Neural progenitor cell (in vitro differentiated cells): ENCODE data around the gene EXOC4. TPM values are rescaled to one million over a fixed set of nuclear protein-coding genes. Genes with fewer than 3 reads are reported as not detected.

Source experiments
- DNase-seq: peaks from one replicate; pipeline ENCODE4 v3.0.0-alpha.2; 2016; ENCODE audit warnings: low spot score
- H2AFZ ChIP-seq: fragments of 200-600 bp; sonication (generic); replicated peaks from 2 replicates; pipeline ENCODE4 v1.6.1; 2016; ENCODE audit warnings: antibody characterized with exemption
- H3F3A ChIP-seq: fragments of 200-600 bp; sonication (generic); 2 replicates; pipeline ENCODE4 v1.6.1; 2016; ENCODE audit warnings: antibody characterized with exemption, low read depth
- H3K27ac ChIP-seq: fragments of 200-600 bp; sonication (generic); 2 replicates; pipeline ENCODE4 v1.5.1; 2016; ENCODE audit warnings: mild to moderate bottlenecking
- H3K27me3 ChIP-seq: fragments of 200-600 bp; sonication (generic); 2 replicates; pipeline ENCODE4 v1.6.1; 2016; ENCODE audit warnings: mild to moderate bottlenecking, moderate library complexity
- H3K36me3 ChIP-seq: fragments of 200-600 bp; sonication (generic); 2 replicates; pipeline ENCODE4 v1.5.1; 2016
- H3K4me1 ChIP-seq: fragments of 200-600 bp; sonication (generic); 2 replicates; pipeline ENCODE4 v1.6.1; 2016; ENCODE audit warnings: mixed run types
- H3K4me2 ChIP-seq: fragments of 200-600 bp; sonication (generic); 2 replicates; pipeline ENCODE4 v1.6.1; 2016
- H3K4me3 ChIP-seq: fragments of 200-600 bp; sonication (generic); 2 replicates; pipeline ENCODE4 v1.5.1; 2016
- H3K79me2 ChIP-seq: fragments of 200-600 bp; sonication (generic); 2 replicates; pipeline ENCODE4 v1.6.1; 2016; ENCODE audit warnings: low read depth
- H3K9ac ChIP-seq: fragments of 200-600 bp; sonication (generic); 2 replicates; pipeline ENCODE4 v1.6.1; 2016
- H3K9me3 ChIP-seq: fragments of 200-600 bp; sonication (generic); 2 replicates; pipeline ENCODE4 v1.5.1; 2016; ENCODE audit warnings: low read depth
- H4K20me1 ChIP-seq: fragments of 200-600 bp; sonication (generic); 2 replicates; pipeline ENCODE4 v1.6.1; 2016; ENCODE audit warnings: low read depth
- H3K27ac Mint-ChIP-seq: 3 replicates; pipeline ENCODE4 v1.8.0; 2021; ENCODE audit warnings: mixed read lengths
- H3K27me3 Mint-ChIP-seq: 2 replicates; pipeline ENCODE4 v1.8.0; 2022; ENCODE audit warnings: low read depth, mild to moderate bottlenecking, inconsistent platforms, moderate library complexity, mixed read lengths; ENCODE audit not compliant: insufficient read depth
- H3K36me3 Mint-ChIP-seq: 3 replicates; pipeline ENCODE4 v1.8.0; 2021; ENCODE audit warnings: mixed read lengths
- H3K4me1 Mint-ChIP-seq: 3 replicates; pipeline ENCODE4 v1.8.0; 2021; ENCODE audit warnings: mixed read lengths
- H3K4me3 Mint-ChIP-seq: 3 replicates; pipeline ENCODE4 v1.8.0; 2021; ENCODE audit warnings: mild to moderate bottlenecking, moderate library complexity, mixed read lengths
- H3K9me3 Mint-ChIP-seq: 3 replicates; pipeline ENCODE4 v1.8.0; 2020; ENCODE audit warnings: mixed read lengths
- EZH2 ChIP-seq: fragments of 200-600 bp; sonication (generic); IDR thresholded peaks from 2 replicates; pipeline ENCODE4 v1.6.1; 2017; ENCODE audit warnings: antibody characterized with exemption, mild to moderate bottlenecking, moderate library complexity
- EZH2phosphoT487 ChIP-seq: fragments of 200-600 bp; sonication (generic); IDR thresholded peaks from 2 replicates; pipeline ENCODE4 v1.6.1; 2017; ENCODE audit warnings: antibody characterized with exemption
- total RNA-seq: library from RNA; depleted of rRNA; stranded (reverse); fragments of >200 nt; gene quantifications from 2 replicates; pipeline ENCODE4 v1.2.3, GENCODE V29; 2015; ENCODE audit warnings: low replicate concordance
- TF ChIP-seq, protein P1 (sequence below): fragments of 200-600 bp; sonication (generic); IDR thresholded peaks from 2 replicates; pipeline ENCODE4 v1.5.1; 2017; ENCODE audit warnings: antibody characterized with exemption, mild to moderate bottlenecking

Gene EXOC4
- total RNA-seq, 1 donor from 2014 or later, result 129 TPM

DNA sequence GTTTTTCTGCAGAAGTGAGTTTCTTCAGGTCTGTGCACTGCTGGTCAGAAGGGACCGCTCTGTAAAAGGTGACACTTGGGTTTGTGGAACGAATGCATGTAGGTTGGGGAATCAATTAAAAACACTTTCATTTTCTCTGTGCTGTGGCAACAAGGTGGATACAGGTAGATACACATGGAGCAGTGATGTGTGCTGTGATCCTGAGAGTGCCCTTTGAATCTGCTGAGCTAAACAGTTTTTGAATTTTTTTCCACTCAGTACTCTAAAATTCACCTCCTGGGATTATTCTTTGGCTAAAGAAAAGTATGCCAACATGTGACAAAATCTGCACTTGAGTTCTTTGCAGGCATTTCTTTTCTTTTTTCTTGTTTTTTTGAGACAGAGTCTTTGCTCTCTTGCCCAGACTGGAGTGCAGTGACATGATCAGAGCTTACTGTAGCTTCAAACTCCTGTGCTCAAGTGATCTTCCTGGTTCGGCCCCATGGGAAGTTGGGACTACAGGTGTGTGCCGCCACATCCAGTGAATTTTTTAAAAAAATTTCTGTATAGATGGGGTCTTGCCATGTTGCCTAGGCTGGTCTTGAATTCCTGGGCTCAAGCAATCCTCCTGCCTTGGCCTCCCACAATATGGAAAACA is 338.9 kb downstream of the EXOC4 start:
- Histone ChIP-seq H3K27me3 (no peaks in the 10 kb centered on the region), H3K9me3 (no peaks in the 10 kb centered on the region), H3K4me1 (peaks cover 3% of the 10 kb centered on the region), H3K4me3 (no peak overlapping the region), H3K79me2 (no peaks in the 10 kb centered on the region), H3K9ac (no peak overlapping the region), H4K20me1 (no peaks in the 10 kb centered on the region), H2AFZ (no peak overlapping the region), H3K27ac (no peak overlapping the region), H3K4me2 (no peak overlapping the region), H3F3A (no peaks in the 10 kb centered on the region), H3K36me3 (no peaks in the 10 kb centered on the region)
- no peaks in the 10 kb centered on the region for H3K9me3 Mint-ChIP-seq
- no peak for DNase-seq
- H3K27ac Mint-ChIP-seq, result no peak overlapping the region
- no peak overlapping the region for H3K4me3 Mint-ChIP-seq
- no peaks in the 10 kb centered on the region for H3K4me1 Mint-ChIP-seq
- H3K27me3 Mint-ChIP-seq, result no peaks in the 10 kb centered on the region
- no peak for TF ChIP-seq EZH2
- no peaks in the 10 kb centered on the region for H3K36me3 Mint-ChIP-seq

DNA sequence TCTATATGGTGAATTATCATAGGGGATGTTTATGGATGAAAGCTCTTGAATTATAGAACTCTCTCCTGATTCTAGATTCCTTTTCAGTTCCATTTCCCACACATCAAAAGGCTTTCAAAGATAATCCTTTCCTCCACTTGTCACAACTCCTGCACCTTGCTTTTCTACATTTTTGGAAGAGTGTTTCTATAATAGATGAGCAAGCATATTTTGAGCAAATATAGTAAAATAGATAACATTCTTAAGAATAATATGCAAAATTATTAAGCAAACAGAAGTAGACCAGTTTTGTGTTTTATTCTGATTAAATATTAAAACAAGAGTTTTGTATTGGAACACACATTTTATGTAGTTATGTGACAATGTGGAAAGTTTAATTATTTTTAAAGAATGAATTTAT is 340.7 kb downstream of the EXOC4 start:
- no peaks in the 10 kb centered on the region for H3F3A ChIP-seq
- Mint-ChIP-seq H3K4me3 (no peak overlapping the region), H3K36me3 (no peaks in the 10 kb centered on the region), H3K27me3 (no peaks in the 10 kb centered on the region), H3K27ac (no peak overlapping the region), H3K9me3 (no peaks in the 10 kb centered on the region), H3K4me1 (no peaks in the 10 kb centered on the region)
- no peaks in the 10 kb centered on the region for H3K36me3 ChIP-seq
- H3K9me3 ChIP-seq, result no peaks in the 10 kb centered on the region
- no peaks in the 10 kb centered on the region for H3K79me2 ChIP-seq
- TF ChIP-seq EZH2 (no peak), EZH2phosphoT487 (no peak)
- TF ChIP-seq, protein P1, sequence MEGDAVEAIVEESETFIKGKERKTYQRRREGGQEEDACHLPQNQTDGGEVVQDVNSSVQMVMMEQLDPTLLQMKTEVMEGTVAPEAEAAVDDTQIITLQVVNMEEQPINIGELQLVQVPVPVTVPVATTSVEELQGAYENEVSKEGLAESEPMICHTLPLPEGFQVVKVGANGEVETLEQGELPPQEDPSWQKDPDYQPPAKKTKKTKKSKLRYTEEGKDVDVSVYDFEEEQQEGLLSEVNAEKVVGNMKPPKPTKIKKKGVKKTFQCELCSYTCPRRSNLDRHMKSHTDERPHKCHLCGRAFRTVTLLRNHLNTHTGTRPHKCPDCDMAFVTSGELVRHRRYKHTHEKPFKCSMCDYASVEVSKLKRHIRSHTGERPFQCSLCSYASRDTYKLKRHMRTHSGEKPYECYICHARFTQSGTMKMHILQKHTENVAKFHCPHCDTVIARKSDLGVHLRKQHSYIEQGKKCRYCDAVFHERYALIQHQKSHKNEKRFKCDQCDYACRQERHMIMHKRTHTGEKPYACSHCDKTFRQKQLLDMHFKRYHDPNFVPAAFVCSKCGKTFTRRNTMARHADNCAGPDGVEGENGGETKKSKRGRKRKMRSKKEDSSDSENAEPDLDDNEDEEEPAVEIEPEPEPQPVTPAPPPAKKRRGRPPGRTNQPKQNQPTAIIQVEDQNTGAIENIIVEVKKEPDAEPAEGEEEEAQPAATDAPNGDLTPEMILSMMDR, result no peak
- no peak overlapping the region for H3K4me3 ChIP-seq
- H4K20me1 ChIP-seq, result no peaks in the 10 kb centered on the region
- no peak overlapping the region for H3K27ac ChIP-seq
- H3K9ac ChIP-seq, result no peak overlapping the region
- H3K27me3 ChIP-seq, result no peaks in the 10 kb centered on the region
- peaks cover 3% of the 10 kb centered on the region for H3K4me1 ChIP-seq
- H2AFZ ChIP-seq, result no peak overlapping the region
- H3K4me2 ChIP-seq, result no peak overlapping the region
- DNase-seq, result no peak

DNA sequence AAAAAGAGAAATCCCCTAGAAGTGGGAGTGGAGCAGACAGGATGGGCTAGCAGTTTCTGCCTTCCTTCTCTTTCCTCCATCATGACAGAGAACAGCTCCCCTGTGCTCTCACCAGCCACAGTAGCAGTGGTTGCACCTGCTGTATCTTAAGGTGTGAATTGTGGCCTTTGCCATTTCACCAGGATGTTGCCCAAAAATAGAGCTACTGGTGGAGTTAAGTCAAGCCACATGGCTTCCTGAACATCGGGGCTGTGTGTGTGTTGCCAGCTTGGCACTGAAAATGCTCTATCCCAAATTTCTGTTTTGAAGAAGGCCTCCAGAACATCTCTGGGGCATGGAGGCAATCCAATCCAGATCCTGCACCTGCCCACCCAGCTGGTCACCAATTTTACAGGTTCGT is 348.7 kb downstream of the EXOC4 start:
- Histone ChIP-seq H3K4me1 (no peaks in the 10 kb centered on the region), H3K27me3 (no peaks in the 10 kb centered on the region), H3K9ac (no peak overlapping the region), H3K4me2 (no peak overlapping the region), H3K79me2 (no peaks in the 10 kb centered on the region), H2AFZ (no peak overlapping the region), H3K9me3 (no peaks in the 10 kb centered on the region), H3K27ac (no peak overlapping the region), H4K20me1 (peaks cover 8% of the 10 kb centered on the region), H3F3A (no peaks in the 10 kb centered on the region), H3K36me3 (no peaks in the 10 kb centered on the region), H3K4me3 (no peak overlapping the region)
- TF ChIP-seq, protein P1, result no peak
- no peak for TF ChIP-seq EZH2
- TF ChIP-seq EZH2phosphoT487, result no peak
- H3K36me3 Mint-ChIP-seq, result no peaks in the 10 kb centered on the region
- H3K27ac Mint-ChIP-seq, result peak overlapping the region; percentile 78
- peaks cover 2% of the 10 kb centered on the region for H3K27me3 Mint-ChIP-seq
- peaks cover 4% of the 10 kb centered on the region for H3K4me1 Mint-ChIP-seq
- no peak for DNase-seq
- H3K4me3 Mint-ChIP-seq, result no peak overlapping the region
- no peaks in the 10 kb centered on the region for H3K9me3 Mint-ChIP-seq

DNA sequence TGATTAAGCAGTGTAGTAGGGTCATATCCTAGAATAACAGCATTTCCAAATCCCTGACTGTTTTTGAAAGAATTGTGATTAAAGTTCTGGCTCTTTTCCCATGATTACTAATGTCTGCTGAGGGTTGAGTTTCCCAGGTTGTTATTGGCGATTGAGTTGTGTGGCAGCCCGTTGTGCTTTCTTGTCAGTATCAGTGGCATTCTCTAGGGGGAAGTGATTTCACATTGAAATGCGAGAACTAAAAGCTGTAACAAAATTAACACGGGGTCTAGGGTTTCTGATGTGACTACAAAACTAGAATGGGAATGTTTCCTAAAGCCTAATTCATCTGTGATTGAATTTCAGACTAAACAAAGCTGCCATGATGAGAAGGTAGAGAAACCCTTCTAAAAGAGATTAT is 349.4 kb downstream of the EXOC4 start:
- no peaks in the 10 kb centered on the region for H3K27me3 ChIP-seq
- H3K9me3 ChIP-seq, result no peaks in the 10 kb centered on the region
- peaks cover 2% of the 10 kb centered on the region for H3K27me3 Mint-ChIP-seq
- no peaks in the 10 kb centered on the region for H3K79me2 ChIP-seq
- H3K9me3 Mint-ChIP-seq, result no peaks in the 10 kb centered on the region
- no peak overlapping the region for H3K27ac Mint-ChIP-seq
- no peak overlapping the region for H3K4me2 ChIP-seq
- H3F3A ChIP-seq, result no peaks in the 10 kb centered on the region
- no peak overlapping the region for H3K9ac ChIP-seq
- no peak overlapping the region for H3K4me3 Mint-ChIP-seq
- no peak overlapping the region for H3K4me3 ChIP-seq
- peaks cover 4% of the 10 kb centered on the region for H3K4me1 Mint-ChIP-seq
- TF ChIP-seq, protein P1, result no peak
- TF ChIP-seq EZH2phosphoT487 (no peak), EZH2 (no peak)
- no peaks in the 10 kb centered on the region for H3K36me3 Mint-ChIP-seq
- peaks cover 8% of the 10 kb centered on the region for H4K20me1 ChIP-seq
- H3K4me1 ChIP-seq, result no peaks in the 10 kb centered on the region
- no peaks in the 10 kb centered on the region for H3K36me3 ChIP-seq
- no peak overlapping the region for H3K27ac ChIP-seq
- no peak overlapping the region for H2AFZ ChIP-seq
- no peak for DNase-seq
